ENCODE measurements around the gene ATF6.

The ATF6 gene

DNA sequence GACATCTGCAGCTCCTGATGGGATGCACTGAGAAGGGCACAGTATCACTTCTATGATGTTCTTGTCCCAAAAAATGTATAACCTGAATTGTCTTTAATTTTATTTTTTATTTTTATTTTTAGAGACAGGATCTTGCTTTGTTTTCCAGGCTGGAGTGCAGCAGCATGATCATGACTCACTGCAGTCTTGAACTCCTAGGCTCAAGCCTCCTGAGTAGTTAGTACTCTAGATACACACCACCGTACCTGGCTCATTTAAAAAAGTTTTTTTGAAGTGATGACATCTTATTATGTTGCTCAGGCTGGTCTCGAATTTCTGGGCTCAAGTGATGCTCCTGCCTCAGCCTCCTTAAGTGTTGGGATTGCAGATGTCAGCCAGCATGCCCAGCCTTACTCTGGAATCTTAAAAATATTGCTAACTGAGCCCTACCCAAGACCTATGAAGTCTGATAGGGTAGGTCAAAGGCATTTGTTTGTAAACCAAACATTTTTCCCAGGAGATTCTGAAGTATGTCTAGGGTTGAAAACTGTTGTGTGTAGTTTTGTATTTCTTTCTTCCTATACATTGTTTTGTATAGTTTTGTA, 68.9 kb downstream of the ATF6 start:
- no peak for DNase-seq (ENCODE audit: low read depth in 2 of 2)

DNA sequence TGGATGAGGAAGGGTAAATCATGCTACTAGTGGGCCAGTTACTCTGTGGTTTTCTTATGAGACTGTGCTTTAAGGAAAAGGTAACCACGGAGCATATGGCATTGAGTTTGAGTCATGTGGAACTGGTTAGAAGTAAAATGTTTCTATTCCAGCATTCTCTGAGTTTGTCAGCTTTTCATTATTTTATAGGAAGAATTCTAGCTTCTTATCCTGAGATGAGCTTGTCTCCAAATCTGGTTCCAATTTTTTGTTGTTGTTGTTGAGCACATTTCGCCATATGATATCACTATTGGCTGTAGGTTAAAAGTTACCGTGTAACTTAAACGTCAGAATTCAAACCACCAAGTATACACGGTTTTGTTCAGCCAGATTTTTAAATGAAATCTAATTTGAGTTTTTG, 69.9 kb downstream of the ATF6 start:
- DNase-seq (ENCODE audit: low read depth in 2 of 2): no peak

DNA sequence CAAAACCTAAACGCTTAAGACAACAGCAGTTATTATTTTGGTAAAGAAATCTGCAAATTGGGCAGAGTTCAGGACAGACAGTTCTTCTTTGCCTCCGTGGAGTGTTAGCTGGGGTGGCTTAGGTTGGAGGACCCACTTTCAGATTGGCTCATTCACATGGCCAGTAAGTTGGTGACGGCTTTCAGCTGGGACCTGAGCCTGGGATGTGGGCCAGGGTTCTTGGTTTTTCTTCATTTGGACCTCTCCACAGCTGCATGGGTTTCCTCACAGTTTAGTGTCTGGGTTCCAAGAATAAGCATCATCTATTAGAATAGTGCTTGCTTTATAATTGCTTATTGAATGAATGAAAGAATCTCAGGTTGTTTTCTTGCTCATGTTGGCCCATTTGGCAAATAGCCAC, 72.2 kb downstream of the ATF6 start:
- no peak for DNase-seq (ENCODE audit: low read depth in 2 of 2)

DNA sequence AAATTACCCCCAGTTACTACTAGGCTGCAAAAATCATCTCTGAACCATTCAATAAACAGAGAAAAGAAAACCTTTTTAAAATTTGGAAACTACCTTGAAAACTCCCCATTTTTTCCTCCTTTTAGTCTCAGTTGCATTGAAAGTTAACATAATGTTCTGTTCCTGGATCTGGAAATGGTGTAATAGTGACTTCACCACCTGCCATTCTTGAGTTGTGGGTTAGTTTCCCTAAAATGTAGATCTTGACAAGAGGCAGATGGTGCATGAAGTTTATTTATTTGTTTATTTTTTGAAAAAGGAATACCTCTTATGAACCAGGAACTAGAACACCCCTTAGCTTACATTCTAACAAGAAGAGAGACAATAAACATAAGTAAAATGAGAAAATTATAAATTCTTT, 72.8 kb downstream of the ATF6 start:
- no peak for DNase-seq (ENCODE audit: low read depth in 2 of 2)

DNA sequence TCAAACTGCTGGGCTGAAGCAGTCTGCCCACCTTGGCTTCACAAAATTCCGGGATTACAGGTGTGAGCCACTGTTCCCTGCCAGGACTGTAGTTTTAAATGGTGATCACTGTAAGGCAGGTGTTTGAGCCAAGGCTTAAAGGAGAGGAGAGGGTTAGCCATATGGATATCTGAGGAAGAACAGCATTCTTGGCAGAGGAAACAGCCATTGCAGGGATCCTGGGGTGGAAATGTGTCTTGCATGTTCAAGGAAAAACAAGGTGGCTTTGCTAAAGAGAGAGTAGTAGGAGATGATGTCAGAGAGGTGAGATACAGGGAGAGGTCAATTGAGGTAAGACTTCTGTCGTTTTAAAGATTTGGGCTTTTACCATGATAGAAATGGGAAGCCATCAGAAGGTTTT, 73.5 kb downstream of the ATF6 start:
- no peak for DNase-seq (ENCODE audit: low read depth in 2 of 2)

DNA sequence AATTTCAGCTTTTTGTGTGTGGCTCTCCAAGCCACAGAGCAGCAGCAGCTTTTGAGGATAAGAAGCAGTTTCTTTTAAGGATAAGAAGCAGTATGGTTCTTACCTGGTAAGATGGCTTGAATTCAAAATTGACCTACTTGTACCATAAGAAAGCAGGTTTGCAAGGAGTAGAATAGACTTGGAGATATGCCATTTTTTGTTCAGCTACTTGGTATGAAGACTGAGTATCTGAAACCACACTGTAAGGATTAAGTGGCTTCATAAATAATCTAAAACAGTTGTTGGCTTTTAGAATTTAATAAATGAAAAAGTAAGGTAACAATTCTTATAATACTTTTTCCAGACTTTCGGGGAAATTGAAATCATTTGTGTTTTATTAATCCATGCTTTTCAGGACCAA, 74.2 kb downstream of the ATF6 start:
- no peak for DNase-seq (ENCODE audit: low read depth in 2 of 2)

DNA sequence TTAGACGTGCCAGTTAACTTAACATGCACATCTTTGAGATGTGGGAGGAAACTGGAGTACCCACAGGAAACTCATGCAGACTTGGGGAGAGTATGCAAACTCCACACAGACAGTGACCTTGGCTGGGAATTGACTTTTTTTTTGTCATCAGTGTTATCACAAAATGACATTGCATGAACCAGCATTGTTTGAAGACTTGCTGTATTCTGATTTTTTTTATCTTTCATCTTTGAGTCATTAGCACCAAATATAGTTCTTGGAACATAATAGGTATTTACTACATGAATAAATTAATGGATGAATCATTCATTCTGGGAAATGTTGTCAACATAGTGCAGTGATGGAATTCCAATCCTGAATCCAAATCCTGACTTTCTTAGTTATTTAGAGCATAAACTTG, 77.0 kb downstream of the ATF6 start:
- DNase-seq (ENCODE audit: low read depth in 2 of 2): no peak

DNA sequence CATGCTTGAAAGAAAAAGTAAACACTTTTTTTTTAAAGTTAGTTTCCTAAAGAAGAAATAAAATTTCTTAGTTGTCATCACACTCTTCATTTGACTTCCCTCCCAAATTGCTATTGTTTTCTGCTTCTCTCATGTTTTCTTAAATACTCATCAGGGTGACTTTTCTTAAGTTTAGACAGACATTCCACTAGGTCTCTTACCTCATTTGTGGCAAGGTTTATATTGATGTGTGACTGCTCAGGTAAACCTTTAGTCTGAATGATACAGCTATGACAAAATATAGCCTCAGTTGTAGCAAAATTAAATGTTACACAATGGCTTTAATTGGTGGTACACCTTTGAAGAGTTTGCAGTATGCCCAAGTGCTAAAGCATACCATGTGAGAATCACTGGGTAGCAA, 78.6 kb downstream of the ATF6 start:
- no peak for DNase-seq (ENCODE audit: low read depth in 2 of 2)

DNA sequence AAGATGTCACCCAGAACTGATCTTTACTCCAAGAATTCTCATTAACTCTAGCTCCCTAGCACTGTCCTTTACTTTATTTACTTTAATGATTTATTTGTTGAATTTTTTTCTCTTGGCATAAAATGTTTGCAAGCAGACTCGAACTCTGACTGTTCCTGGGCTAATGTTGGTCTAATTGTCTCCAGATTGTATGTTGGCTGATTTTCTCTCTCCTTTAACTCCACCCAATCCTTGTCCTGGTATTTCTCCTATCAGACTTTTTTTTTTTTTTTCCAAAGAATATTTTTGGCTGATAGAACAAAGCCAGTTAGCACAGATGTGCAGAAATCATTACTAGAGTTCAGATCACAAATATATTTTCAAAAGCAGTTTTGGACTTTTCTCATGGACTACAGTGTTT, 82.6 kb downstream of the ATF6 start:
- no peak for DNase-seq (ENCODE audit: low read depth in 2 of 2)

DNA sequence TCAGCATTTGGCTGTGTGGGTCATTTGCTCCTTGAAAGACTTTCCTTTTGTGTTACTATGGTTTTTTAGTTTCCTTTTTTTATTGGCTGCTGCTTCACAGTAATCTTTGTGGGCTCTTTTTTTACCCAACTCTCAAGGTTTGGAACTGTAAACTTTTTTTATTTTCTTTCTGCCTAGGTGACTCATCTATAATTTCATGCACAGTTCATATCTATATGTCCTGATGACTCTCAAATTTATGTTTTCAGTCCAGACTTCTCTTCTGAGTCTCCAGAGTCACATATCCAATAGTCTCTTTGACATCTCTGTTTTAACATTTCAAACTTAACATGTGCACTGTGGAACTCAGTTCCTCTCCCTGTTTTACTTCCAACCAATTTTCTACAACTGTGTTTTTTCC, 83.4 kb downstream of the ATF6 start:
- DNase-seq (ENCODE audit: low read depth in 2 of 2): no peak

DNA sequence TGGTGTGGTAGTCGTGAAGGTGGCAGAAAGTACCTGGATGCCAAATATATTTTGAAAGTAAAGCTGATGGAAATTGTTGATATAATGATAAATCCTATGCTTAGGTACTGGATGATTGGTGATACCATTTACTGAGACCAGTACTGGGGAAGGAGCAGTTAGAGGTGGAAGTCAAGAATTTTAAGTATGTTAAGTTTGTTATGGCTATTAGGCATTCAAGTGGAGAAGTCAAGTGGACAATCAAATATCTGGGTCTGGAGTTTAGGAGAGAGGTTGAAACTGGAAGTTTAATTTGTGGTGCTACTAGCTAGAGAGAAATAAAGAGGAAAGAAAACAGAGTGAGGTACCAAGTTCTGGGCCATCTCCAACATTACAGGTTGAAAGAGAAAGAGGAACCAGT, 89.1 kb downstream of the ATF6 start:
- no peak for DNase-seq (ENCODE audit: low read depth in 2 of 2)

DNA sequence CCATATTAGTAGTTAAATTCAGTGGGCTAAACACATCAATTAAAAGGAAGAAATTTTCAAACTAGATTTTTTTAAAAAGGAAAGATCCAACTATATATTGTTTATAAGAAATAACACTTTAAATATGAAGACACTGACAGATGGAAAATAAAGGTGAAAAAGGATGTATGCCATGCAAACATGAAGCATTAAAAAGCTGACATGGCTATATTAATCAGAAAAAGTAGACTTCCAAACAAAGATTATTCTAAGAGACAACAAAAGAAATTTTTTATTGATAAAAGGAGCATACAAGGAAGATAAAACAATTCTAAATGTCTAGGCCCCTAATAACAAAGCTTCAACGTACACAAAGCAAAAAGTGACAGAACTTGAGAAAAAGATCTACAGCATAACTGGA, 92.2 kb downstream of the ATF6 start:
- DNase-seq (ENCODE audit: low read depth in 2 of 2): no peak

DNA sequence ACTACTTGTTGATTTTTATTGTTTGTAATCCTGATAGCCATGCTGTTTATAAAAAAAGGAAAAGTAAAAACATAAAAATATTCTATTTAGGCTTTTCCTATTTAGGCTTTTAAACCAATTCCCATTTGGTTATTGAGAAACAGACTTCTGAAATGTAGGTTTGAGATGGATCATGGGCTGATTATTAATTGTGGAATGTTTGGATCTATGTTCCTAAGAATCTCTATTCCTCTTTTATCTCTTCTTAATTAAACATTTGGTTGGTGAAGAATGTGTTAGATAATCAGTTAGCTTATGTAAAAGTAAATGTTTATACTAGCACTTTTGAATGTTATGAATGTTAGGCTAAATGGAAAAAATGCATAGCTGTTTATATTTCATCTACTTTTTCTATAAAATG, 97.4 kb downstream of the ATF6 start:
- no peak for DNase-seq (ENCODE audit: low read depth in 2 of 2)

DNA sequence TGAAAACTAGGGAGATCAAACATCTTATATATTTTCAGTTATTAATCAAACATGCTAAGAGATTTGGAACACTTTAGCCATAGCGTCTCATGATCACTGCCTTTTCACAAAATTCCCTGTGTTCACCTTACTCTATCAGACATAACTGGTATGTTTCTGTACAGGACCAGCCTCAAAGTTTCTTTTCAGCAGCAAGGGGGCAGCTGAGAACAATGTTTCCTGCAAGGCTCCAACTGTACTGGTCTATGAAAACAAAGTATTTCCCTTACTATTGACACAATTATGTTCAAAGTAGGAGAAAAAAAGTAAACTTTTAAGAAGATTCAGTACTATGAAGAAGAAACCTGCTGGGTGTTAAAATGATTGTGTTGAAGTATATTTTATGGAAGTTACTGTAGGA, 98.5 kb downstream of the ATF6 start:
- DNase-seq (ENCODE audit: low read depth in 2 of 2): no peak

DNA sequence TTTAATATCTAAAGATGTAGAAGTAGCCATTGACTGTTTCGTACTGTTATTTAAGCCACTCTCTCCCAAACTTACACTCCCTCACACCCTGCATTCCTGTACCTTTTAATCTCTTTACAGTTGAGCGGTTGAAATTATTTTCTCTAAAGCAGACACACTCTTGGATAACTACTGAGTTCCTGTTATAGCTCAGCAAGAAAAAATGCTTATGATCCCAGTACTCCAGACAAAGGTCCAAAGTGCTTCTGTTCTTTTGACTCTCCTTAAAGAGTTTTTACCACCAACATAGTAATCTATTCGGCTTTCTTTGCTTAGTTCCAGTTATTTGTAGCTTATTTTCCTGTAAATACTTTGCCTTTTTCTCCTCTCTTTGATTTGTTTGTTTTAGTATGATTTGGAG, 100.1 kb downstream of the ATF6 start:
- no peak for DNase-seq (ENCODE audit: low read depth in 2 of 2)

DNA sequence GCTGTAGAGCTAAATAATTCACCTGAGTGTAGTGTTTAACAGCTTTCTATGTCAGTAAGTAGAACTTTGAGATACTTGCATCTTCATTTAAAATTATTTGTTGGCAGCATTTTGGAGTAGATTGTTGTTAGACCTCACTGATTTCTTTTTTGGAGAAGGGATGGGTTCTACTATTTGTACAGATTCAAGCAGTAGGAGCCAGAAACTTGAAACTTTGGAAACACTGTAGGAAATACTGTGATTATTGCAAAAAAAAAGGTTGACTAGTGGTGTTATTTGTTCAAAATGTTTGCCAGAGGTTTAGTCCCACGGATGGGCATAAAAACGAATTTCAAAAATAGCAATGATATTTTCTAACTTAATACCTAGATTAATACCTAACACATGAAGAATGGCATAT, 102.7 kb downstream of the ATF6 start:
- DNase-seq (ENCODE audit: low read depth in 2 of 2): no peak

DNA sequence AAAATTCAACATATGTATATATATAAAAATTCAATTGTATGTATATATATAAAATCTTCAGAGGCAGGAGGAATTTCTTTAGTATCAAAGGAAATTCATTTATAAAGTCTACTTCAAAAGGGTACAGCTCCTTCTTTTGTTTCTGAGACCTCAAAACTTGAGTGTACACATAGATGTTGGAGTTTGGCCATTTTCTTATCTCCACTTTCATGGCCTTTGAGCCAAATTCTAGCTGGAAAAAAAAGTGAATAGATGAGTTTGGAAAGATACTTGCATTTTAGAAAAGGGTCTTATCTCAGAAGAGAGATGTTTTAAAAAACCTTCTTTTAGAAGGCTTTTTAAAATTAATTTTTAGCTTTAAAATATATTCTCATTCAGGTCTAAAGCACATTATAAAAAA, 103.2 kb downstream of the ATF6 start:
- no peak for DNase-seq (ENCODE audit: low read depth in 2 of 2)

DNA sequence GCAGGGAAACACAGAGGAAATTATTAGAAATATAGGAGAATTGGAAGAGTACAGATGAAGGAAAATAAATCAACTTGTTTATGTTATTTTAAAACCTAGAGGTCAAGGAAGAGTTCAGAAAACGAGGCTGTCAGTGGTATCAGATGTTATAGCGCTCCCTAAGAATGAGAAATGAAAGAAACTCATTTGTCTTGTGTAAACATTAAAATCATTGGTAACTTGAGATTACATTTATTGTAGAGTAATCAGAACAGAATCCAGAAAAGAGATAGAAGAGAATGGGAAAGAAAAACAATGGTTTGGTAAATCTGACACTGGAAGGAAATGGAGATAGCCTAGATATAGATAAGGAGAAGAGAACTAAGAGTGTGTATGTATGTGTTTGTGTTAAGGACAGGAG, 106.4 kb downstream of the ATF6 start:
- no peak for DNase-seq (ENCODE audit: low read depth in 2 of 2)

DNA sequence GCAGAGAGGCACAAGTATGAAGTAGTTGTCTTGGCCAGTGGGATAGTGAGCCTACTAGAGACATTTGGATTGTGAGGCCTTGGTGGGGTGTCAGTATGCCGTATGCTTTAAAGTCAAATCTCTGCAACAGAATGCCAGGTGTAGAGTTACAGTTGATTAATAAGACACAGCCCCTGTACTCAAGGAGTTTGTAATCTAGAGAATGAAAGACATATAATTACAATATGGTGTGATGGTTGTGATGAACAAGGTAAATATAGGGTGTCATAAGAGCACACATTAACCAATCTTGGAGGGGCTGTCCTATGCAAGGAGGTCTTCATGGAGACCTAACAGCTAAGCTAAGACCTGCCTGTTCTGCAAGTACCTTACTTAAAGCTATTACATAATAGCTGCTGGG, 113.1 kb downstream of the ATF6 start:
- no peak for DNase-seq (ENCODE audit: low read depth in 2 of 2)

DNA sequence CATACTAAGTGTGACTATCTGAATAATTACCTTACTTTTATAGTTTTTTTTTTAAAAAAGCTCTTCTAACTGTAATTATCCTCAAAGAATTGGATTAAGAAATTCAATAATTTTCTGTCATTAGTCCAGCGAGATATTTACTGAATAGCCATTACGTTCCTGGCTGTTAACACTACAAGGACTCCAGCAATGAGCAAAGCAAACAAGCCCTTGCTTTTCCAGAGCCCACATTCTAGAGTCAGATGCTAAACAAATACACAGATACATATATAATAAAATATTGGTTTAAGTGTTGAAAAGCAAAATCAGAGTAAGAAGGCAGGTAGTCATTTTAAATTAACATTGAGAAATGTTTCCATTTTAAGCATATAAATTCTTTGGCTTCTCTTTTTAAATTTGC, 118.4 kb downstream of the ATF6 start:
- DNase-seq (ENCODE audit: low read depth in 2 of 2): no peak

DNA sequence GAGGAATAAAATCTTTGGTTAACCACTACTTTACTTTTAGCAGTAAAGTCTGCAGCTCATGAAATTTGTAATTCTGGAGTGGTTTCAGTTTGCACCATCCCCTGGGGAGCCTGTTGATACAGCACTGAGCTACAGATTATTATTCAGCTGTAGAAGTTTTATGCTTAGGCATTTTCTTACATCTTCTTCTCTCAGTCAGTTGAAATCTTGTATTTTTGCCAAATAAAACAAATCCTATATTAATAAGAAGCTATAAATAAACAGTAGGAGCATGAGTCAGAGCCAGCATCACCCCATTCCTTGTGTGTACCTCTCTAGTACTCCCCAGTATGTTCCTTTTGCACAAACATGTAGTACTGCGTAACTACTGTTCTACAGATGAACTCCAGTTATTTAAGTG, 118.9 kb downstream of the ATF6 start:
- no peak for DNase-seq (ENCODE audit: low read depth in 2 of 2)

DNA sequence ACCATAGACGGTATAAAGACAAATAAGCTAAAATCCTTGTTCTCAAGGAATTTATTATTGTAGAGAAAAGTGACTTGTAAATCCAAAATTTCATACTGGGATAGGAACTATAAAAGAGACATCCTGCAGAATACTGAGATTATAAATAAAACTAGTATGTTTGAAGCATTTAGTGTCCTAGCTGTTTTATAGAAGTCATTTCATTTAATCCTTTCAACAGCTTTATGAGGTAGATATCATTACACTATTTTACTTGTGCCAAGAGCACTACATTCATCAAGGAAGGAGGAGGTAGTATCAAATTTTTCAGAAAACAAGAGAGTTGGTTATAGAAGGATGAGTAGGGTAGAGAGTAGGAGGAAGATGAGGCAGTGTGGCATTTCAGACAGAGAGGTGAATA, 119.6 kb downstream of the ATF6 start:
- no peak for DNase-seq (ENCODE audit: low read depth in 2 of 2)

DNA sequence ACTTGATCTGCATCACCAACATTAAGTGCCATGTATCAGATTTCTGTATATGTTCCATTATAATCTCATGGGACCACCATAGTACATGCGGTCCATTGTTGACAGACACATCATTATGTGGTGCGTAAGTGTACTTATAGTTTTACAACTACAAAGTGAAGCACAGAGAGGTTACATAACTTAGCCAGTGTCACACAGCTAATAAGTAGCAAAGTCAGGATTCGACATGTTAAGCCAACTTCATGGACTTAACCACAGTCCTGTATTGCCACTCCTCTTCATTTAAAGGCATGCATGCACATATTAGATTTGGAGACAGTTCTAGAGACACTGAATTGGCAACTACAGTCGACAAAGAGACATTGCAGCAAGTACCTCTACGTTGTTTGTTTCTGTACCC, 120.5 kb downstream of the ATF6 start:
- no peak for DNase-seq (ENCODE audit: low read depth in 2 of 2)

DNA sequence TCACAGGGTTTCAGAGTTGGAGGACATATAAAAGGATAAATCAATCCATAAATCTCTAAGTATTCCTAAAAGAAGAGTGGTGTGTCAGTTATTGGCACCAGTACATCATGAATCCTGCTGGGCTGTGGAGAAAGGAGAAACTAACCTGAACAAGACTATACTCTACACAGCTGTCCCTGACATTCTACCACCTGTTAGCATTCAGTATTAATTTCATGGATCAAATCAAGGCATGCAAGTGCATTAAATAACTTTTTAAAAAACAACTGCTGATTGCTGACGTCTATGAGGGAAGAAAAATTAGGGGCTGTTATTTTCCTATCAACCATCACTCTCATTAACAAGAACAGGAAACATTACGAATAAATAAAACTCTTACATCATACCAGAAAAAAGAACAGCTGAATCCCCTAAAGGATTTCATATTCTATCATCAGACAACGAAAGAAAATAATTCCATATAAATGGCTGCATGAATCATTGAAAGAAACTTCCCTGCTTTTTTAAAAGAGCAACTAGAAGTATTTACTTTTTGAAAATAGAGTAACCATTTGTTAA, 121.7 kb downstream of the ATF6 start:
- no peak for DNase-seq (ENCODE audit: low read depth in 2 of 2)

DNA sequence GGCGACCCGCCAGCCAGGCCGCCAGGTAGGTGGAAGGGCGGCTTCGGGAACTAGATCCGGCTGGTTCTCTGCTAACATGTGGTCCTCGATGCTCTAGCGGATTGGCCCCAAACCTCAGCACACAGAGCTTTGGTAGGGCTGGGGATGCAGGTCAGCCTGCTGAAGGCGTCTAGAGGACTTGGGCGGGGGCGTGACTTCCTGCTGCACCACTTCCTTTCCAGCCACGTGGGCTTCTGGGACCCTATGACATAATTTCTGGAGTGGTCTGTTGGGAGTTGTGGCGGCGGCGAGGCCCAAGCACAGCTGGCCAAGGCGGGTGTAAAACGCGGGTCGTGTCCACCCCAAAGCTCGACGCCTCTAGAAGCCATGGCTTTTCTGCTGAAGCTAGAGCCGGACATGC, 124.5 kb downstream of the ATF6 start:
- no peak for DNase-seq (ENCODE audit: low read depth in 2 of 2)

Measured in stimulated activated CD4-positive, alpha-beta T cell treated with anti-CD3 and anti-CD28 coated beads, Interleukin-1b, Interleukin-23, amount 100 ng/mL, for 4 hours (primary cell).